Measurements from ENCODE around the gene CRYBB1.

- TF ChIP-seq POLR2A (IDR thresholded peaks at IDR 0.05; ENCODE audit: low read depth, low read length) (no peak), CTCF (IDR thresholded peaks at IDR 0.05; ENCODE audit: extremely low read depth in 1 of 2, insufficient read depth in 1 of 2, low read depth in 1 of 2, low read length in 2 of 2) (no peak), EZH2 (IDR thresholded peaks at IDR 0.05; ENCODE audit: borderline replicate concordance, low read depth, low read length, severe bottlenecking) (no peak)
Observed at GRCh38 chr22:26614322-26614721, 3.5 kb downstream of the CRYBB1 start.

Data from endothelial cell of umbilical vein (primary cell).